CD4-positive, alpha-beta T cell (primary cell): Measurements from ENCODE around the gene FAM228A. TPM values are rescaled to one million over a fixed set of nuclear protein-coding genes. Genes with fewer than 3 reads are reported as not detected.

Source experiments
- ATAC-seq: fragments of 200-7000 bp; cut with Tn5 transposase; one replicate; pipeline ENCODE4 v1.10.0; 2022; ENCODE audit warnings: mild to moderate bottlenecking; ENCODE audit not compliant: poor library complexity
- CTCF ChIA-PET: fragments of 350-600 bp; sonication (Branson Sonifier 250); formaldehyde crosslinking; loops from one replicate; lab custom pipeline; 2021; ENCODE audit warnings: antibody characterized with exemption, inconsistent platforms; lab: Charles Lee
- POLR2A ChIA-PET: fragments of 350-600 bp; sonication (Branson Sonifier 250); formaldehyde crosslinking; loops from one replicate; lab custom pipeline; 2021; ENCODE audit warnings: antibody characterized with exemption, inconsistent platforms; lab: Charles Lee
- DNase-seq, 14 experiments: peaks; one replicate each; pipeline ENCODE4 v3.0.0-alpha.2; 2013 to 2020; ENCODE audit warnings: mixed read lengths in 2 of 14
- H3K27ac ChIP-seq, 2 donors: one replicate each; pipeline versions ENCODE4 v1.5.1 to v1.7.0; 2013; ENCODE audit warnings: low read length in 2 of 2, low read depth in 1 of 2, mild to moderate bottlenecking in 1 of 2
- H3K27me3 ChIP-seq, 2 experiments: 1 replicate in 1 of 2; 2 replicates in 1 of 2; pipeline versions ENCODE4 v1.6.1 to v1.7.0; 2013; ENCODE audit warnings: low read length in 2 of 2, control low read depth in 1 of 2, mild to moderate bottlenecking in 1 of 2, moderate library complexity in 1 of 2; ENCODE audit not compliant: insufficient read depth in 2 of 2, control insufficient read depth in 1 of 2
- H3K36me3 ChIP-seq: one replicate; pipeline ENCODE4 v1.6.1; 2013; ENCODE audit warnings: low read length, control low read depth; ENCODE audit not compliant: insufficient read depth
- H3K4me1 ChIP-seq: one replicate; pipeline ENCODE4 v1.6.1; 2013; ENCODE audit warnings: low read length, control low read depth; ENCODE audit not compliant: insufficient read depth
- H3K4me3 ChIP-seq: one replicate; pipeline ENCODE4 v1.5.1; 2013; ENCODE audit warnings: mild to moderate bottlenecking, low read length, moderate library complexity
- H3K9me3 ChIP-seq, 2 experiments: 1 replicate in 1 of 2; 2 replicates in 1 of 2; pipeline versions ENCODE4 v1.6.1 to v1.7.0; 2013; ENCODE audit warnings: low read length in 2 of 2, mild to moderate bottlenecking in 2 of 2, control low read depth in 1 of 2, moderate library complexity in 1 of 2; ENCODE audit not compliant: control insufficient read depth in 1 of 2, insufficient read depth in 1 of 2
- H3K27ac Mint-ChIP-seq: one replicate; pipeline ENCODE4 v1.8.0; 2020; ENCODE audit warnings: mixed read lengths
- H3K27me3 Mint-ChIP-seq: one replicate; pipeline ENCODE4 v1.8.0; 2021; ENCODE audit warnings: mixed read lengths
- H3K36me3 Mint-ChIP-seq: one replicate; pipeline ENCODE4 v1.8.0; 2021; ENCODE audit warnings: low read depth, mixed read lengths
- H3K4me1 Mint-ChIP-seq: one replicate; pipeline ENCODE4 v1.8.0; 2021; ENCODE audit warnings: low read depth, mixed read lengths
- H3K4me3 Mint-ChIP-seq: one replicate; pipeline ENCODE4 v1.8.0; 2020; ENCODE audit warnings: mild to moderate bottlenecking, mixed read lengths
- H3K9me3 Mint-ChIP-seq: one replicate; pipeline ENCODE4 v1.8.0; 2020; ENCODE audit warnings: mixed read lengths
- CTCF ChIP-seq: fragments of 200-600 bp; IDR thresholded peaks from one replicate; pipeline ENCODE4 v1.8.0; 2022; ENCODE audit warnings: antibody characterized with exemption, mild to moderate bottlenecking
- intact Hi-C, 2 experiments: fragments of 100-400 bp; cut with DNase I in 1 of 2; cut with micrococcal nuclease in 1 of 2; formaldehyde crosslinking; loops; one replicate each; pipeline versions ENCODE4 v1.15.1 to v1.9.0; 2023 to 2025; cut with DNase I, micrococcal nuclease
- total RNA-seq, 174 experiments: library from RNA in 2 of 174; stranded (reverse) in 2 of 174; gene quantifications; one replicate each; pipeline ENCODE4 v1.2.3 and lab custom pipeline; 2021 to 2026

Gene FAM228A
- total RNA-seq, 2 experiments from 2014 or later: 0.20 to 0.22 TPM

- peaks cover 4% of the 10 kb centered on the region for H3K4me1 Mint-ChIP-seq
Measured at GRCh38 chr2:24210723-24211122, 35.9 kb downstream of the FAM228A start.

GRCh38 chr2:24211408-24211807 is 36.6 kb downstream of the FAM228A start:
- intact Hi-C loops: no loop called here
- no peak overlapping the region for H3K4me3 Mint-ChIP-seq
- no peaks in the 10 kb centered on the region for H3K27me3 ChIP-seq
- H3K27ac ChIP-seq: no peak overlapping the region
- H3K27ac Mint-ChIP-seq: no peak overlapping the region
- ATAC-seq (no peak), DNase-seq (no peak)
- peaks cover 4% of the 10 kb centered on the region for H3K4me1 Mint-ChIP-seq
- H3K4me3 ChIP-seq: no peak overlapping the region
- CTCF ChIA-PET: no interaction called here
- H3K4me1 ChIP-seq: no peaks in the 10 kb centered on the region
- peaks cover 92% of the 10 kb centered on the region for H3K36me3 Mint-ChIP-seq
- no peaks in the 10 kb centered on the region for H3K9me3 Mint-ChIP-seq
- H3K36me3 ChIP-seq: peaks cover 85% of the 10 kb centered on the region
- POLR2A ChIA-PET: no interaction called here
- no peaks in the 10 kb centered on the region for H3K9me3 ChIP-seq
- no peaks in the 10 kb centered on the region for H3K27me3 Mint-ChIP-seq
- TF ChIP-seq CTCF: no peak

More at GRCh38 chr2:24210723-24211122, 35.9 kb downstream of the FAM228A start:
- no peaks in the 10 kb centered on the region for H3K27me3 ChIP-seq
- intact Hi-C loops: no loop called here
- TF ChIP-seq CTCF: no peak
- no peak overlapping the region for H3K27ac ChIP-seq
- no peak overlapping the region for H3K4me3 ChIP-seq
- DNase-seq (no peak), ATAC-seq (no peak)
- H3K27me3 Mint-ChIP-seq: no peaks in the 10 kb centered on the region
- no peak overlapping the region for H3K27ac Mint-ChIP-seq
- no peak overlapping the region for H3K4me3 Mint-ChIP-seq
- ChIA-PET CTCF (no interaction called here), POLR2A (no interaction called here)
- peaks cover 84% of the 10 kb centered on the region for H3K36me3 ChIP-seq
- no peaks in the 10 kb centered on the region for H3K9me3 ChIP-seq
- H3K36me3 Mint-ChIP-seq: peaks cover 92% of the 10 kb centered on the region
- H3K4me1 ChIP-seq: no peaks in the 10 kb centered on the region
- no peaks in the 10 kb centered on the region for H3K9me3 Mint-ChIP-seq

GRCh38 chr2:24214880-24215279 is 40.0 kb downstream of the FAM228A start:
- DNase-seq: peak in 2 of 14 experiments; percentile 10 to 34
- Histone ChIP-seq H3K36me3 (peaks cover 82% of the 10 kb centered on the region), H3K9me3 (no peaks in the 10 kb centered on the region), H3K27ac (no peak overlapping the region), H3K4me3 (no peak overlapping the region), H3K27me3 (no peaks in the 10 kb centered on the region), H3K4me1 (no peaks in the 10 kb centered on the region)
- H3K4me1 Mint-ChIP-seq: peaks cover 4% of the 10 kb centered on the region
- ChIA-PET CTCF (no interaction called here), POLR2A (interaction anchor here (0.7 kb wide), 1 partner anchor 82 kb away, joined by 3 read pairs; no protein-coding TSS in a partner anchor)
- H3K4me3 Mint-ChIP-seq: no peak overlapping the region
- peak overlapping the region; percentile 42 for H3K27ac Mint-ChIP-seq
- peak; percentile 61 for ATAC-seq
- intact Hi-C loops: no loop called here
- no peaks in the 10 kb centered on the region for H3K27me3 Mint-ChIP-seq
- no peak for TF ChIP-seq CTCF
- H3K36me3 Mint-ChIP-seq: peaks cover 86% of the 10 kb centered on the region
- no peaks in the 10 kb centered on the region for H3K9me3 Mint-ChIP-seq
